ENCODE measurements around the gene FAR1.

FAR1 gene

GRCh38 chr11:13771151-13771550 is 102.7 kb downstream of the FAR1 start:
- no peak overlapping the region for H3K4me3 ChIP-seq (ENCODE audit: low read depth in 1 of 2, low read length in 2 of 2)
- H3K9me3 ChIP-seq (ENCODE audit: insufficient read depth, low read length, severe bottlenecking), result no peaks in the 10 kb centered on the region
- no peak overlapping the region for H2AFZ ChIP-seq (ENCODE audit: low read depth, low read length)
- no peaks in the 10 kb centered on the region for H3K79me2 ChIP-seq (ENCODE audit: insufficient read depth, low read length)
- TF ChIP-seq EZH2 (IDR thresholded peaks at IDR 0.05; ENCODE audit: borderline replicate concordance, low read depth, low read length, severe bottlenecking), result no peak
- TF ChIP-seq CTCF (IDR thresholded peaks at IDR 0.05; ENCODE audit: borderline replicate concordance, extremely low read depth, low read length, poor library complexity, severe bottlenecking), result no peak
- H3K36me3 ChIP-seq (ENCODE audit: insufficient read depth, low read length), result no peaks in the 10 kb centered on the region
- H3K4me1 ChIP-seq (ENCODE audit: insufficient read depth, low read length), result no peaks in the 10 kb centered on the region
- no peaks in the 10 kb centered on the region for H4K20me1 ChIP-seq (ENCODE audit: insufficient read depth, low read length)
- H3K4me2 ChIP-seq (ENCODE audit: insufficient read depth, low read length), result no peak overlapping the region
- peaks cover 11% of the 10 kb centered on the region for H3K27me3 ChIP-seq (ENCODE audit: insufficient read depth, low read length, poor library complexity)
- DNase-seq (no peak), ATAC-seq (ENCODE audit: insufficient read depth, low read depth) (no peak)
- no peak overlapping the region for H3K9ac ChIP-seq (ENCODE audit: low read depth, low read length)
- no peak overlapping the region for H3K27ac ChIP-seq (ENCODE audit: low read length)

GRCh38 chr11:13772223-13773046 is 104.0 kb downstream of the FAR1 start:
- peak; percentile 78; the same call in 2 of the 3 replicates for ATAC-seq (ENCODE audit: insufficient read depth, low read depth)
- Histone ChIP-seq H2AFZ (ENCODE audit: low read depth, low read length) (no peak overlapping the region), H3K4me2 (ENCODE audit: insufficient read depth, low read length) (no peak overlapping the region), H3K9me3 (ENCODE audit: insufficient read depth, low read length, severe bottlenecking) (no peaks in the 10 kb centered on the region), H4K20me1 (ENCODE audit: insufficient read depth, low read length) (no peaks in the 10 kb centered on the region), H3K79me2 (ENCODE audit: insufficient read depth, low read length) (no peaks in the 10 kb centered on the region), H3K27ac (ENCODE audit: low read length) (no peak overlapping the region), H3K9ac (ENCODE audit: low read depth, low read length) (no peak overlapping the region), H3K4me3 (ENCODE audit: low read depth in 1 of 2, low read length in 2 of 2) (no peak overlapping the region), H3K36me3 (ENCODE audit: insufficient read depth, low read length) (no peaks in the 10 kb centered on the region), H3K4me1 (ENCODE audit: insufficient read depth, low read length) (no peaks in the 10 kb centered on the region), H3K27me3 (ENCODE audit: insufficient read depth, low read length, poor library complexity) (peaks cover 11% of the 10 kb centered on the region)
- DNase-seq, result no peak
- TF ChIP-seq CTCF (IDR thresholded peaks at IDR 0.05; ENCODE audit: borderline replicate concordance, extremely low read depth, low read length, poor library complexity, severe bottlenecking), result peak; percentile 67
- TF ChIP-seq EZH2 (IDR thresholded peaks at IDR 0.05; ENCODE audit: borderline replicate concordance, low read depth, low read length, severe bottlenecking), result no peak

GRCh38 chr11:13775471-13775870 is 107.0 kb downstream of the FAR1 start:
- Histone ChIP-seq H3K27me3 (ENCODE audit: insufficient read depth, low read length, poor library complexity) (peaks cover 5% of the 10 kb centered on the region), H3K9me3 (ENCODE audit: insufficient read depth, low read length, severe bottlenecking) (no peaks in the 10 kb centered on the region), H3K9ac (ENCODE audit: low read depth, low read length) (no peak overlapping the region), H4K20me1 (ENCODE audit: insufficient read depth, low read length) (no peaks in the 10 kb centered on the region), H3K27ac (ENCODE audit: low read length) (no peak overlapping the region), H3K4me1 (ENCODE audit: insufficient read depth, low read length) (no peaks in the 10 kb centered on the region), H3K36me3 (ENCODE audit: insufficient read depth, low read length) (no peaks in the 10 kb centered on the region), H3K4me3 (ENCODE audit: low read depth in 1 of 2, low read length in 2 of 2) (no peak overlapping the region), H3K4me2 (ENCODE audit: insufficient read depth, low read length) (no peak overlapping the region), H2AFZ (ENCODE audit: low read depth, low read length) (no peak overlapping the region), H3K79me2 (ENCODE audit: insufficient read depth, low read length) (no peaks in the 10 kb centered on the region)
- ATAC-seq (ENCODE audit: insufficient read depth, low read depth) (no peak), DNase-seq (no peak)
- TF ChIP-seq EZH2 (IDR thresholded peaks at IDR 0.05; ENCODE audit: borderline replicate concordance, low read depth, low read length, severe bottlenecking) (no peak), CTCF (IDR thresholded peaks at IDR 0.05; ENCODE audit: borderline replicate concordance, extremely low read depth, low read length, poor library complexity, severe bottlenecking) (no peak)
